Osteocyte (in vitro differentiated cells): ENCODE measurements around the gene INAVA. TPM values are rescaled to one million over a fixed set of nuclear protein-coding genes. Genes with fewer than 3 reads are reported as not detected.

Experiments used
- DNase-seq: peaks from one replicate; pipeline ENCODE4 v3.0.0; 2021; ENCODE audit warnings: mixed read lengths; ENCODE audit not compliant: unreplicated experiment; ENCODE audit errors: extremely low spot score
- H3K27ac Mint-ChIP-seq: one replicate; pipeline ENCODE4 v1.8.0; 2021; ENCODE audit warnings: mild to moderate bottlenecking, mixed read lengths; ENCODE audit not compliant: unreplicated experiment
- H3K27me3 Mint-ChIP-seq: one replicate; pipeline ENCODE4 v1.8.0; 2021; ENCODE audit warnings: mixed read lengths; ENCODE audit not compliant: unreplicated experiment
- H3K36me3 Mint-ChIP-seq: one replicate; pipeline ENCODE4 v1.8.0; 2021; ENCODE audit warnings: mixed read lengths; ENCODE audit not compliant: unreplicated experiment
- H3K4me1 Mint-ChIP-seq: one replicate; pipeline ENCODE4 v1.8.0; 2021; ENCODE audit warnings: mixed read lengths; ENCODE audit not compliant: unreplicated experiment
- H3K4me3 Mint-ChIP-seq: one replicate; pipeline ENCODE4 v1.8.0; 2021; ENCODE audit warnings: mild to moderate bottlenecking, moderate library complexity, mixed read lengths; ENCODE audit not compliant: unreplicated experiment
- H3K9me3 Mint-ChIP-seq: one replicate; pipeline ENCODE4 v1.8.0; 2021; ENCODE audit warnings: mixed read lengths; ENCODE audit not compliant: unreplicated experiment
- total RNA-seq: library from RNA; stranded (reverse); gene quantifications from 2 replicates; pipeline ENCODE4 v1.2.1, GENCODE V29; 2021
- TF ChIP-seq, protein P1 (sequence below): fragments of 200-600 bp; sonication (generic); IDR thresholded peaks from 2 replicates; pipeline ENCODE4 v1.5.0; 2021; ENCODE audit warnings: antibody characterized with exemption, mild to moderate bottlenecking, moderate library complexity

INAVA gene
- total RNA-seq, 1 donor from 2014 or later = 2.0 TPM

GRCh38 chr1:200873116-200873670, 21.5 kb upstream of the INAVA start:
- H3K27me3 Mint-ChIP-seq = peaks cover 29% of the 10 kb centered on the region
- no peaks in the 10 kb centered on the region for H3K36me3 Mint-ChIP-seq
- H3K9me3 Mint-ChIP-seq = no peaks in the 10 kb centered on the region
- DNase-seq = peak; percentile 82
- H3K4me1 Mint-ChIP-seq = no peaks in the 10 kb centered on the region
- H3K4me3 Mint-ChIP-seq = no peak overlapping the region
- H3K27ac Mint-ChIP-seq = no peak overlapping the region
- TF ChIP-seq, protein P1, sequence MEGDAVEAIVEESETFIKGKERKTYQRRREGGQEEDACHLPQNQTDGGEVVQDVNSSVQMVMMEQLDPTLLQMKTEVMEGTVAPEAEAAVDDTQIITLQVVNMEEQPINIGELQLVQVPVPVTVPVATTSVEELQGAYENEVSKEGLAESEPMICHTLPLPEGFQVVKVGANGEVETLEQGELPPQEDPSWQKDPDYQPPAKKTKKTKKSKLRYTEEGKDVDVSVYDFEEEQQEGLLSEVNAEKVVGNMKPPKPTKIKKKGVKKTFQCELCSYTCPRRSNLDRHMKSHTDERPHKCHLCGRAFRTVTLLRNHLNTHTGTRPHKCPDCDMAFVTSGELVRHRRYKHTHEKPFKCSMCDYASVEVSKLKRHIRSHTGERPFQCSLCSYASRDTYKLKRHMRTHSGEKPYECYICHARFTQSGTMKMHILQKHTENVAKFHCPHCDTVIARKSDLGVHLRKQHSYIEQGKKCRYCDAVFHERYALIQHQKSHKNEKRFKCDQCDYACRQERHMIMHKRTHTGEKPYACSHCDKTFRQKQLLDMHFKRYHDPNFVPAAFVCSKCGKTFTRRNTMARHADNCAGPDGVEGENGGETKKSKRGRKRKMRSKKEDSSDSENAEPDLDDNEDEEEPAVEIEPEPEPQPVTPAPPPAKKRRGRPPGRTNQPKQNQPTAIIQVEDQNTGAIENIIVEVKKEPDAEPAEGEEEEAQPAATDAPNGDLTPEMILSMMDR = no peak

DNA sequence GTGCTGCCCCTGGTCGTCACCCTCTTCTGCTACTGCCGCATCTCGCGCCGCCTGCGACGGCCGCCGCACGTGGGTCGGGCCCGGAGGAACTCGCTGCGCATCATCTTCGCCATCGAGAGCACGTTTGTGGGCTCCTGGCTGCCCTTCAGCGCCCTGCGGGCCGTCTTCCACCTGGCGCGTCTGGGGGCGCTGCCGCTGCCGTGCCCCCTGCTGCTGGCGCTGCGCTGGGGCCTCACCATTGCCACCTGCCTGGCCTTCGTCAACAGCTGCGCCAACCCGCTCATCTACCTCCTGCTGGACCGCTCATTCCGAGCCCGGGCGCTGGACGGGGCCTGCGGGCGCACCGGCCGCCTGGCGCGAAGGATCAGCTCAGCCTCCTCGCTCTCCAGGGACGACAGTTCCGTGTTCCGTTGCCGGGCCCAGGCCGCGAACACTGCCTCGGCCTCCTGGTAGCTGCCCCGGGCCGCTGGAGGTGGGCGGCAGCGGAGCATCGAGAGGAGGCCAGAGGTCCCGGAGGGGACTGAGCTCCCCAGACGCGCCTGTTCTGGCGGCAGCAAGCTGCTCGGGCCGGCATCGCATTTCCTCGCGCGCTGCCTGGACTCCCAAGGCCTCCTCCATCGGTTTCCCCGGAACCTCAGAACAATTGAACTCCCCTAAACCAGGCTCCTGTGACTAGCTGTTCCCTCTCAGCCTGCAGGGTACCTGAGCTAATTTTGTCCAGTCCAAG, 20.9 kb upstream of the INAVA start:
- Mint-ChIP-seq H3K4me3 (no peak overlapping the region), H3K27me3 (peaks cover 29% of the 10 kb centered on the region), H3K36me3 (no peaks in the 10 kb centered on the region), H3K9me3 (no peaks in the 10 kb centered on the region), H3K27ac (no peak overlapping the region), H3K4me1 (no peaks in the 10 kb centered on the region)
- DNase-seq = peak; percentile 81
- TF ChIP-seq, protein P1 = no peak

DNA sequence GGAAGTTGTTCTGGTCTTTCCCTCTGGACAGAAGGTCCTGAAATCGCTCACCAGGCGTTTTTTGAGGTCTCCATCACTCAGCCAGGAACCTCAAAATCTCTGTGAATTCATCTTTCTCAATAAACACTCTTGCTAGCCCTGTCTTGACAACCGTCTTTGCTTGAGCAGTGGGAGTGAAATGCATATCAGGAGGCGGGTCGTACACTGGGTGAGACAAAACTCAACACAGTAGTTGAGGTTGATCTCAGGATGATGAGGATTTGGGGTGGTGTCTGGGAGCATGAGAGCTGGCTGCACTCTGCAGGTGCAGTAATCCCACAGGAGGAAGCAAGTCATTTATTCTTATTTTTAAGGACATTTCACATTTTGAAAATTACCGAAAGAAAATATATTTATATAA, 20.0 kb upstream of the INAVA start:
- Mint-ChIP-seq H3K27me3 (peaks cover 29% of the 10 kb centered on the region), H3K4me3 (no peak overlapping the region), H3K4me1 (no peaks in the 10 kb centered on the region), H3K27ac (no peak overlapping the region), H3K36me3 (no peaks in the 10 kb centered on the region), H3K9me3 (no peaks in the 10 kb centered on the region)
- TF ChIP-seq, protein P1 = no peak
- DNase-seq = peak; percentile 34

- DNase-seq = no peak
- Mint-ChIP-seq H3K4me3 (no peak overlapping the region), H3K36me3 (no peaks in the 10 kb centered on the region), H3K4me1 (no peaks in the 10 kb centered on the region), H3K27ac (no peak overlapping the region), H3K9me3 (no peaks in the 10 kb centered on the region), H3K27me3 (peaks cover 34% of the 10 kb centered on the region)
- TF ChIP-seq, protein P1 = no peak
Observed at GRCh38 chr1:200875416-200875815, 19.3 kb upstream of the INAVA start.

GRCh38 chr1:200877010-200877409, 17.7 kb upstream of the INAVA start:
- Mint-ChIP-seq H3K4me3 (no peak overlapping the region), H3K27me3 (peaks cover 27% of the 10 kb centered on the region), H3K4me1 (no peaks in the 10 kb centered on the region), H3K27ac (no peak overlapping the region), H3K36me3 (no peaks in the 10 kb centered on the region), H3K9me3 (no peaks in the 10 kb centered on the region)
- no peak for DNase-seq
- TF ChIP-seq, protein P1 = no peak
